Stimulated activated naive B cell treated with anti-CD40 and anti-IgM and Interleukin-4, amounts not matched to agents 10 μg/mL and 1 μg/mL and 100 μg/mL, for 72 hours (primary cell): ENCODE data around the gene RNF166.

Experiments
- ATAC-seq, 2 donors: fragments of 150-1000 bp; cut with Tn5 transposase; replicated peaks; 2 replicates each; pipeline ENCODE4 v1.10.0; 2021; ENCODE audit warnings: moderate library complexity in 1 of 2
- DNase-seq: peaks from one replicate; pipeline ENCODE4 v3.0.0; 2021
- H3K27ac Mint-ChIP-seq: one replicate; pipeline ENCODE4 v1.8.0; 2022; ENCODE audit warnings: mild to moderate bottlenecking, mixed read lengths
- H3K27me3 Mint-ChIP-seq, 2 donors: one replicate each; pipeline ENCODE4 v1.8.0; 2022; ENCODE audit warnings: mixed read lengths in 2 of 2
- H3K36me3 Mint-ChIP-seq, 2 donors: one replicate each; pipeline ENCODE4 v1.8.0; 2022; ENCODE audit warnings: mixed read lengths in 2 of 2, mild to moderate bottlenecking in 1 of 2
- H3K4me1 Mint-ChIP-seq, 2 donors: one replicate each; pipeline ENCODE4 v1.8.0; 2022; ENCODE audit warnings: mixed read lengths in 2 of 2, mild to moderate bottlenecking in 1 of 2
- H3K4me3 Mint-ChIP-seq, 2 donors: one replicate each; pipeline ENCODE4 v1.8.0; 2022; ENCODE audit warnings: mild to moderate bottlenecking in 2 of 2, mixed read lengths in 2 of 2, moderate library complexity in 1 of 2
- H3K9me3 Mint-ChIP-seq, 2 donors: one replicate each; pipeline ENCODE4 v1.8.0; 2022; ENCODE audit warnings: mixed read lengths in 2 of 2, mild to moderate bottlenecking in 1 of 2

Gene RNF166

GRCh38 chr16:88650749-88651275 is 55.4 kb downstream of the RNF166 start, which contains the start of gene CYBA:
CYBA (minus strand) TSS chr16:88651053; CDS start chr16:88651013, 40 bp downstream.
- DNase-seq (peak; percentile 94), ATAC-seq (peak; percentile 86 to 87)
- H3K4me1 Mint-ChIP-seq, result peaks cover 33 to 64% of the 10 kb centered on the region in 2 donors
- H3K27me3 Mint-ChIP-seq, result no peaks in the 10 kb centered on the region
- H3K4me3 Mint-ChIP-seq, result peak within 1 kb of the TSS; percentile 92 to 96
- no peaks in the 10 kb centered on the region for H3K9me3 Mint-ChIP-seq
- H3K27ac Mint-ChIP-seq, result peak within 1 kb of the TSS; percentile 98
- peaks cover 49% of the 10 kb centered on the region in 2 donors for H3K36me3 Mint-ChIP-seq

GRCh38 chr16:88649924-88650748 is 56.1 kb downstream of the RNF166 start:
- peak overlapping the region; percentile 98 for H3K27ac Mint-ChIP-seq
- DNase-seq (peak; percentile 50), ATAC-seq (peak; percentile 14 to 15)
- peaks cover 35 to 71% of the 10 kb centered on the region in 2 donors for H3K4me1 Mint-ChIP-seq
- peak overlapping the region; percentile 92 to 96 for H3K4me3 Mint-ChIP-seq
- no peaks in the 10 kb centered on the region for H3K27me3 Mint-ChIP-seq
- peaks cover 52 to 53% of the 10 kb centered on the region in 2 donors for H3K36me3 Mint-ChIP-seq
- no peaks in the 10 kb centered on the region for H3K9me3 Mint-ChIP-seq

GRCh38 chr16:88649195-88649923 is 56.8 kb downstream of the RNF166 start:
- ATAC-seq (no peak), DNase-seq (no peak)
- H3K9me3 Mint-ChIP-seq, result no peaks in the 10 kb centered on the region
- H3K4me3 Mint-ChIP-seq, result peak overlapping the region; percentile 92 to 96
- H3K36me3 Mint-ChIP-seq, result peaks cover 53% of the 10 kb centered on the region in 2 donors
- peaks cover 35 to 79% of the 10 kb centered on the region in 2 donors for H3K4me1 Mint-ChIP-seq
- H3K27ac Mint-ChIP-seq, result peak overlapping the region; percentile 98
- H3K27me3 Mint-ChIP-seq, result no peaks in the 10 kb centered on the region

DNA sequence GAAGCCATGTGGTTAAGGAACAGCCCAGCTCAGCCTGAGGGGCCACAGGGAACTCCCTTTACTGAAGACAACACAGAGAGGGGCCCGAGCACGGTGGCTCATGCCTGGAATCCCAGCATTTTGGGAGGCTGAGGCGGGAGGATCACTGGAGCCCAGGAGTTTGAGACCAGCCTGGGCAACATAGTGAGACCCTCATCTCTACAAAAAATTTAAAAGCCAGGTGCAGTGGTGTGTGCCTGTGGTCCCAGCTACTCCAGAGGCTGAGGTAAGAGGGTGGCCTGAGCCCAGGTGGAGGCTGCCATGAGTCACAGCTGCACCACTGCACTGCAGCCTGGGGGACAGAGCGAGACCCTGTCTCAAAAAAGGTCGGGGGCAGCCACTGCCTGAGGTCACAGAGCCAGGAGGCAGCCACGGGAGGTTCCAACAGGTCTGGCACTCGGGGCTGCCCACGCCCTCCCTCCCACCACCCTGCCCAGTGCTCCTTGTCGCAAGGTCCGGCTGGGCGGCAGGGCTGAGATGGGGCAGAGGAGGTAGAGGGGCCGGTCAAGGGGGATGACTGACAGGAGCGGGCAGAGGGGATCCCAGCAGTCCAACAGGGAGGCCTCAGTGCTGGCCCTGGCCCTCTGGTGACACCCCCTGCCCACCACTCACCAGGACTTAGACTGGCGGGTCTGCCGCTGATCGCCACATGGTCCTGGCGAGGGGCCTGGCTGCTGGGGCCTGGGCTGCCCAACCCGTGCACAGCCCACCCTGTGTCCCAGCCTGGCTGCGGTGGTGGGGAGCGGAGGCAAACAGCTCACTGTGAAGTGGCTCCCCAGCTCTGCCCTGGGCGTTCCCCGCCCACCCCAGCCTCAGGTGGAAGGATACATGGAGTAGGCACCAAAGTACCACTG is 58.8 kb downstream of the RNF166 start:
- peak overlapping the region; percentile 44 to 51 for H3K4me3 Mint-ChIP-seq
- peak overlapping the region; percentile 76 for H3K27ac Mint-ChIP-seq

More for the DNA sequence above, 58.8 kb downstream of the RNF166 start:
- Mint-ChIP-seq H3K36me3 (peaks cover 46 to 47% of the 10 kb centered on the region in 2 donors), H3K27me3 (no peaks in the 10 kb centered on the region), H3K4me1 (peaks cover 34 to 80% of the 10 kb centered on the region in 2 donors), H3K9me3 (no peaks in the 10 kb centered on the region)
- DNase-seq (no peak), ATAC-seq (no peak)
